HT1080 (cell line): ENCODE measurements around the gene LCN12. TPM values are rescaled to one million over a fixed set of nuclear protein-coding genes. Genes with fewer than 3 reads are reported as not detected.
A peak's percentile ranks its signal among the peaks of the same experiment; 100 is the strongest.
"Not testable (repeated sequence)": the region's sequence is repeated elsewhere in the genome, so short reads cannot be mapped to it uniquely, and the experiment has no call there.

Experiments
- DNase-seq: peaks from one replicate; pipeline ENCODE4 v3.0.0-alpha.2; 2015; ENCODE audit warnings: low read depth
- total RNA-seq: library from RNA; depleted of rRNA; stranded (reverse); fragments of >200 nt; shearing (Covaris generic); gene quantifications from 2 replicates; pipeline ENCODE4 v1.2.3, GENCODE V29; 2014

The LCN12 gene
- total RNA-seq, 1 experiment from 2014 or later = not detected

DNA sequence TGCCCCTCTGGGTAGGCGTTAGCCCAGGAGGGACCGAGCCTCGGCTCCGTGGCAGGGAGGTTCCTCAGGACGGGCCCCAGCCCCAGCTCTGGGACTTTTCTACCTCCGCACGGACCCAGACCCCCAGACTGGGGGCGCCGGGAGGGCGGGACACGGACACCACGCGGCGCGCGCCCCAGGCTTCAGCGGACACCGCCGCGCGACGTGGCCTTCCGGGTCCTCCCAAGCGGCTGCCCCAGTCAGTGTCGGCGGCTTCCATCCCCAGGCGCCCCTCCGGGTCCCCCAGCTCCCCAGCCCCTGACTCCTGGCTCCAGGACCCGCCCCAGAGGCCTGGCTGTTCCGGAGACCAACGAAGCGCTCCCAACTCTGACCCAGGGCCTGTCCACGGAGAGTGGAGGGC, 33.8 kb downstream of the LCN12 start:
- DNase-seq = no peak

DNA sequence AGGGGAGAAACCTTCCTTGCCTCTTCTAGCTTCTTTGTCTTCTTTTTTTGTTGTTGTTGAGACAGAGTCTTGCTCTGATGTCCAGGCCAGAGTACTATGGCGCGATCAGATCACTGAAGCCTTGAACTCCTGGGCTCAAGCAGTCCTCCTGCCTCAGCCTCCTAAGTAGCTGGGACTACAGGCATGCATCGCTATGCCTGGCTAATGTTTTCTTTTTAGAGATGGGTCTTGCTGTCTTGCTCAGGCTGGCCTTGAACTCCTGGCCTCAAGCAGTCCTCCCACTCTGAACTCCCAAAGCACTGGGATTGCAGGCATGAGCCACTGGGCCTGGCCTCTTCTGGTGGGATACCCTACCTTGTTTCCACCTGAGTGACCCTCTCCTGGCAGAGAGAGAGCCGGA, 36.8 kb downstream of the LCN12 start:
- DNase-seq = no peak

DNA sequence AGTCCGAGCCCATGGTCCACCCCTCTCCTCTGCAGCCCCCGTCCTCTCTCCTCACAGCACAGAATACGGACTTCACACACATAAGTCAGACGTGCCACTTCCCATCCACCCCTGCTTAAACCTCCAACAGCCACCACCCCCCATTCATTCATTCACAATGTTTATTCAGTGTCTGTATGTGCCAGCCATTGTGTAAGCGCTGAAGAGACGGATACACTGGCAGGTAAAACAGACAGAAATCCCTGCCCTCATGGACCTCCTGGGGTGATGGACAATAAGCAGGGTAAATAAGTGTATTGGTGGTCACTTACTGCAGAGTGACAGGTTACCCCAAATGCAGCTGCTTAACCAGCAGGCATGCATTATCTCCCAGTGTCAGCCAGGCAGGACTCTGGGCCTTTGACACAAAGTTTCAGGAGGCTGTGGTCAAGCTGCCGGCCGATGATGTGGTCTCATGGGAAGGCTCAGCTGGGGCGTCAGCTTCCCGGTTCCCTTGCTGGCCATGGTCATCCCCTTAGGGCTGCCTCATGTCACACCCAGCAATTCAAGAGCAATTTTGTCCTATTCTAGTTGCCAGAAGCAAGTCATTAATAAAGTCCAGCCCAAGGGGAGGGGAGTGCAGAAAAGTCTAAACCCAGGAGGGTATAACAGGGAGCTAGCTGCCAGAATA, 38.3 kb downstream of the LCN12 start:
- DNase-seq = no peak

DNA sequence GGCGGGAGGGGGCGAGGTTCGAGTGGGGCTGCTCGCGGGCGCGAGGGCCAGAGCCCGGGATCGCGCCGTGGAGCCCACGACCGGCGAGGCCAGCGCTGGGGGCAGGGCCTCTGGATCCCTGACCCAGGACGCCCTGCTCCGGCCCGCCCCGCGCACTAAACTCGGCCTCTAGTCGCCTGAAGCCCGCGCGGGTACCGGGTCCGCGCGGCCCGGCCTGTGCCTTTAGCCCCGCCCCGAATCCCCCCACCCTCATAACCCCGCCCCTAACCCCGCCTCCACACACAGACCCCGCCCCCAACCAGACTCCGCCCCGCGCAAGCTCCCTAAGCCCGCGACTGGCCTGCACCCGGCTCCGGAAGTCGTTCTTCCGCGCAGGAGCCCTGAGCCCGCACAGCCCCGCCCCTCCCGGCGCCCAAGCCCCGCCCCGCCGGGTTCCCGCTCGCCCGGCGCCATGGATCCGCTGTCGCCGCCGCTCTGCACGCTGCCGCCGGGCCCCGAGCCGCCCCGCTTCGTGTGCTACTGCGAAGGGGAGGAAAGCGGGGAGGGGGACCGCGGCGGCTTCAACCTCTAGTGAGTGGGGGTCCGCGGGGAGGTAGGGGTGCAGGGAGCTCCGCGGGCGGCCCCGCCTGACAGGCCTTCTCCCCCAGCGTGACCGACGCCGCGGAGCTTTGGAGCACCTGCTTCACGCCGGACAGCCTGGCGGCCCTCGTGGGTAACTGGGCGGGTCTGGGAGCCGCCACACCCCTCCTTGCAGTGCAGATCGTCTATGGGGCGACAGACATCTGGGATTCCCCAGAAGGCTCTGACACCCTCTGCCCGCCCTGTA, 40.1 kb downstream of the LCN12 start, which contains the start of gene PAXX:
Gene PAXX, plus strand, starts transcription at position 430 of the 826 bp plus-strand sequence. Its CDS starts 22 bp downstream, at position 452.
- peak; percentile 54 for DNase-seq

DNA sequence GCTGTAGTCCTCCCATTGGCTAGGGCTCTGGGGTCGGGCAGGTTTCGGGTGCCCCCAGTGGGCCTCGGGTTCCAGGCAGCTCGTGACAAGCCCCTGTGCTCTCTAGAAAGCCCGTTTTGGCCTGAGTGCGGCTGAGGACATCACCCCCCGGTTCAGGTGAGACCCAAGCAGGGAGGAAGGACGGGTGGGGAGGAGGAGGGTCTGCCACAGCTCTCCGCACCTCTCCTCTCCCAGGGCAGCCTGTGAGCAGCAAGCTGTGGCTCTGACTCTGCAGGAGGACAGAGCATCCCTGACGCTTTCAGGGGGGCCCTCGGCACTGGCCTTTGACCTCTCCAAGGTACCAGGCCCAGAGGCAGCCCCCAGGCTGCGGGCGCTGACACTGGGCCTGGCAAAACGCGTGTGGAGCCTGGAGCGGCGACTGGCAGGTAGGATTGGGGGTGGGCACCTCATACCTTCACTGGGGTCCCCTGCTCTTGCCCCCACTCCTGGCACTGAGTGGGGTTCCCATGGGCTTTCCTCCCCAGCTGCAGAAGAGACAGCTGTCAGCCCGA, 40.8 kb downstream of the LCN12 start:
- no peak for DNase-seq

DNA sequence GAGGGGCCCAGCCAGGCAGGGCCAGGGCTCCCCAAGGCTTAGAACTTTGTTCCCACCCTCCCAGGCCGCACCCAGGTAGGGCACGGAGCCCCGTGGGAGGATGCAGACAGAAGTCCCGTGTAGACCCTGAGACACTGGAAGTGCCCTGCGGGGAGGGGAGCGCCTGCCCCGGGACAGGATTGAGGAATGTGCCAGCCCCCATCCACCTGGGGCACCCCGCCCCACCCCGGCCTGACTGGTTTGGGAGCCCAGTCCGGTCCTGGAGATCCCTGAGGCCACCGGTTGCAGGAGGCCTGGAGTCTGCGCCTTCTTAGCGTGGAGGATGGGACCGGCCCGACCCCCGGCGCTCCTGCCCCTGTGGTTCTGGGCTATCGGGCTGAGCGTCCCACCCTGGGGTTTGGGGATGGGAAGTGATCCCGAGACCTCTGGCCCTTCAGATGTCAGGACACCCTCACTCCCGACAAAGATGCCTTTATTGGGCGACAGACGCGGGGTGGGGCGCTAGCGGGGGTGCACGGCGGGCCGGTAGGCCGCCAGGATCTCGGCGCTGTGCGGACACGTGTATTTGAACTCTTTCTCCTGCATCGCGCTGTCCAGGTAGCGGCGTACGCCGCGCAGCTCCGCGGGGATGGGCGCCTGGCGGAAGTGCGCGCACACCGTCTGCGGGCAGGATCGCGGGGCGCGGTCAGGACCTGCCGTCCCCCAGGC, 42.3 kb downstream of the LCN12 start:
- DNase-seq = no peak

DNA sequence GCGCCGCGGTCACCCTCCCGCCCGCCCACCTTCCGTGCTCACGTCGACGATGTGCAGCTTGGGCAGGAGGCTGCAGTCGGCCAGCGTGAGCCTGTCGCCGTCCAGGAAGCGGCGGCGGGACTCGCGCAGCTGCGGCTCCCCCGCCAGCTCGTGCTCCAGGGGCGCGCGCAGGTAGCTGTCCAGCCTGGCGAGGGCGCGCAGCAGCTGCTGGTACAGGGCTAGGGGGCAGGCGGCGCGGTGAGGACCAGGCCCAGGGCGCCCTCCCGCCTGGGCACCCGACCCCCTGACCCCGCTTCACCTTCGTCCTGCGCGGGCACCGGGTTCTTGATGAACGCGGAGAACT, 42.8 kb downstream of the LCN12 start:
- no peak for DNase-seq

DNA sequence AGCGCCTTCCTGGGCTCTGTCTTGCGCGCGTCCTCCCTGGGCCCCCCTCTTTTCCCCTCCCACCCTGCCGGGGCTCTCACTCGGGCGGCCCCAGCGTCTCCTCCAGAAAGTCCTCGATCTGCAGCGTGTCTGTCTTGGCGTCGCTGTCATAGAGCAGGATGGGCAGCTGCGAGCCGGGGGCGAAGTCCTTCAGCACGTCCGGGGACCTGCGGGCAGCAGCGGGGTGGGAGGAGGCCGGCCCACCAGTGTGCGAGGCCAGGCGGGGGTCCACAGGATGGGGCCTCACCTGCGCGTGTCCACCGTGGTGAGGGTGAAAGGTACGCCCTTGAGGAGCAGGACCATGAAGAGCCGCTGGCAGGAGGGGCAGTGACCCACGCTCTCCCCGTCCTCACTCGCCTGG, 43.3 kb downstream of the LCN12 start:
- no peak for DNase-seq

DNA sequence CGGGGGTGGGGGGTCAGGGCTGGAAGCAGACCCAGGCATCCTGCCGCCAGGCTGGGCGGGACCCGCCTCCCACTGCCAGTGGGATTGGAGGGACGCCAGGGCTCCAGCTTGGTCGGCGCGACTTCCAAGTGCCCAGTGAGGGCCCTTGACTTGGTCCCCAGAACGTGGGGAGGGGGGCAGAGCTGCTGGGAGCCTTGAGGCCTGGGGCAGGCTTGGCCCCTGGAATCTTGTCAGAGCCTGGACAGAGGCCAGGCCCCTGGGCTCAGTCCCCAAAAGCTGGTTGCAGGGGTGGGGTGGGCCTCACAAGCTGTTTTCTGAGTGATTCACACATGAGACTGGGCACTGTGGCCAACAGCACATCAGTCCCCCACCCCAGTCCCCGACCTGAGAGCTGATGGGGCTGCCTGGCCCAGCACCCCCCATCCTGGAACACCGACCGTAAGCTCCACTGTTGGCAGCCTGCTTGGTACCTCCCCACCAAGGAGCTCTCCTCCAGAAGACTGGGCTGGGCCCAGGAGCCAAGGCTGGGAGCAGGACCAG, 43.8 kb downstream of the LCN12 start:
- peak; percentile 29 for DNase-seq

DNA sequence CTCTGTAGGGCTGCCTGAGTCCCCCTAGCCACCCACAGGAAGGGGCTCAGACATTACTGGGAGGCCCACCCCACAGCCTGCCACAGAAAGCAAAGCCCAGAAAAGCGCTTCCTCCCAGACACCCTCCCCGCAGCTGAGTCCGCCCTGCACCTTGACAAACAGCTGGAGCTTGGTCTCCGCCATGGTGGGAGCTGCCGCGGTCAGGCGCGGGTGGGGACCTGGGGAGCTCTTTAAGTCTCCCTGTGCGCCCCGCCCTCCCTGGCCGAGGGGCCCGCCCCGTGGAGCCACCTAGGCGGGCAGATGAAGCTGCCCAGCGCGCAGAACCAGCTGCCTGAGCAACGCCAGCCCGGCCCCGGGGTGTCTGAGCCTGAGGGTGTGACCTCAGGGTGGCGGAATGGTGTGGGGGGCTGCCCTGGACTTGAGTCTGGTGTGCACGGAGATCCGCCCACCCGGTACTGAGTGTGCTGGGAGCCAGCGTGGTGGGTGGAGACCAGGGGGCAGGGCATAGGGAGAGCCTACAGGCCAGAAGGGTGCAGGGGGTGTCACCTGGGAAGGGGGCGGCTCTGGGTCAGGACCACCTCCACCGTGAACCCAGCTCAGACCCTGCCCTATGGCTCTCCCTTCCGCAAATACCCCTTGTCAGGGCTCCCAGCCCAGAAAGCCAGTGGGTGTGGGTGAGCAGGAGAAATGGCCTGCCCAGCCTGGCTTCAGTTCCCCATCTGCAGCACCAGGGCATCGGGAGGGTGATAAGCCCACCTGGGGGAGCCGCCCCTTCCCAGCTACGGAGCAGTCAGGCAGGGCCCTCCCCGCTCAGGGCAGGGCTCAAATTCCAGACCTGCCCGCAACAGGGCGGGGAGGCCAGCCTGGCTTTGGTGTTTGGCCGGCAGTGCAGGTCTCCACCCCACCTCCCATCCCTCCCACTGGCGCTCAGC, 44.6 kb downstream of the LCN12 start, which contains the start of gene CLIC3:
Gene CLIC3, minus strand, starts transcription at position 208 of the 932 bp plus-strand sequence. Its CDS starts 25 bp downstream, at position 183.
- peak; percentile 23 for DNase-seq

DNA sequence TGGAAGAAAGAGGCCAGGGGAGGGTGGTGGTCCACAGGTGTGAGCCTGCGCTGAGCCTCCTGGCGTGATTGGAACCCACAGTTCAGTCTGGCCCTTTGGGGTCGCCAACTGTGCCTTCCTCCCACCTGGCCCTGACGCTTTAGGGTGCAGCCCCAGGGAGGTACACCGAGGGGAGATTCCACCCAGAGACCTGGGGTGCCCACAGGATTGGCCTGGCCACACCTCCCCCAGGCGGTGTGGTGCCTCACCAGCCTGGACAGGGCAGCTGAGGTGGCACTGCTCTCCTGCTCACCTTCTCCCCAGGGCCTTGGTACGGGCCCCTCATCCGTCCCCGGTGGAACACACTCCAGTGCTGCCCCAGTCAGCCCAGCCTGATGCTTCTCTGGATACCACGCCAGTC, 45.3 kb downstream of the LCN12 start:
- no peak for DNase-seq

DNA sequence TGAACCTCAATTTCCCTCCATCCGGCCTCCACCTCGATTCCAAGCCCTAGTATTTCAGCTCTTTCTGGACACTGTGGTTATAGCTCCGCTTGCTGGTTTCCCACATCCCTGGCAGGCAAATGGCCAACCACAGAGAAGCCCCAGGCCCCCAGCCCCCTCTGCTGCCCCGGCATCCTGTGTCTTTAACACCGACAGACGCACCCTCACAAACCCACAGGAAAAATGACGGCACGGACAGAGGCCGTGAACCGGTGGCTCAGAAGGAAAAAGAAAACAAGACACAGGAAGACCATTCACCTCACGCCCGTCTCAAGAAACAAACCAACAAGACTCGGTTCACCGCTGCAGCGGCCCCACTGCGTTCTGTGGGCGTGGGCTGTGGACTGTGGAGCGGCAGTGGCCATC, 45.8 kb downstream of the LCN12 start:
- peak; percentile 60 for DNase-seq

DNA sequence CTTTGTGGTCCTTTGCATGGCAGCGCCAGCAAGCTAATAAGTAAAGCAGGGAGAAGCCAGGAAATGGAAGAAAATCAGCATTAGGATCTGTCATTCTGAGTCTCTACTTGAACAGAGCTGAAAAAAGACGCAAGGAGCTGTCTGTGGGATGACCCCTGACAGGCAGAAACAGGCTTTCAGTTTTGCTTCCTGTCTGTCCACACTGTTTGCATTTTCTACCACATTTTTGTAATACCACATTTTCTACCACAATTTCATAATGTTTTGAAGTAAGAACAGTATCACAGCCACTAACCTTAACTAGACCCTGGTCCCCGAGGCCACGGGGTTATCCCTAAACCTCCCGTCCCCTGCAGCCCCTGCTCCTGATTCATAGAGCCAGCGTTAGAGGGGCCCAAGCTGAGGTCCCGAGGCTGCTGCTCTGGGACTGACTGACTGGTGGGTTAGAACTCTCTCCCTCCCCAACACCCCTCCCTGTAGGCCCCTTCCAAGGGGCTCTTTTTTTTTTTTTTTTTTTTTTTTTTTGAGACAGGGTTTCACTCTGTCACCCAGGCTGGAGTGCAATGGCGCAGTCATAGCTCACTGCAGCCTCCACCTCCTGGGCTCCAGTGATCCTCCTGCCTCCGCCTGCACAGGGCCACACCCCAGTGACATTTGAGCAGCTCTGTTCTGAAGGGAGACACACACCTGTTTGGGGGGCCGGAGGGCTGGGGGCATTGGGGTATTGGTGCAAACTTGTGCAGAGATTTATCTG, 48.3 kb downstream of the LCN12 start:
- DNase-seq = peak; percentile 36

DNA sequence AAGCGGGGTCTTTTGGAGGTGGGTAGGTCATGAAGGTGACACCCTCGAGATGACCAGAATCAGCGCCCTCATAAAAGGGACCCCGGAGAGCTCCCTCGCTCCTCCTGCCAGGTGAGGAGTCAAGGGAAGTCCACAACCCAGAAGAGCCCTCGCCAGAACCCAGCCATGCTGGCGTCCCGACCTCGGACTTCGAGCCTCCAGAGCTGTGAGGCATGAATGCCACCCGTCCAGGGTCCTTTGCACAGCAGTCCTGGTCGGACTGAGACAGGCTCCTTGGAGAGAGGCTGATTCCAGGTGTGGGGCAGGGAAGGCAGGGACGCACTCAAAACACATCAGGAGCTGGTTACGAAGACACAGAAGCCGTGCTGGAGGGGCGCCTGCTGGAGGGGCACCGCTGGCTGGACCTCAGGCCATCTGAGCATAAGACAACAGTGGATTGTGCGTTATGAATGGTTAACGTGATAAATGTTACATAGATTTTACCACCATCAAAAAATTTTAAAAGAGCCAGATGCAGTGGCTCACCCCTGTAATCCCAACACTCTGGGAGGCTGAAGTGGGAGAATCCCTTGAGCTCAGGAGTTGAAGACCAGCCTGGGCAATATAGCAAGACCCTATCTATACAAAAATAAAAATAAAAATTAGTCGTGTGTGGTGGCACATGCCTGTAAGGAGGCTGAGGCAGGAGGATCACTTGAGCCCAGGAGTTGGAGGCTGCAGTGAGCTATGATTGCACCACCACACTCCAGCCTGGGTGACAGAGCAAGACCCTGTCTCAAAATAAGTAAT, 50.0 kb downstream of the LCN12 start:
- no peak for DNase-seq

DNA sequence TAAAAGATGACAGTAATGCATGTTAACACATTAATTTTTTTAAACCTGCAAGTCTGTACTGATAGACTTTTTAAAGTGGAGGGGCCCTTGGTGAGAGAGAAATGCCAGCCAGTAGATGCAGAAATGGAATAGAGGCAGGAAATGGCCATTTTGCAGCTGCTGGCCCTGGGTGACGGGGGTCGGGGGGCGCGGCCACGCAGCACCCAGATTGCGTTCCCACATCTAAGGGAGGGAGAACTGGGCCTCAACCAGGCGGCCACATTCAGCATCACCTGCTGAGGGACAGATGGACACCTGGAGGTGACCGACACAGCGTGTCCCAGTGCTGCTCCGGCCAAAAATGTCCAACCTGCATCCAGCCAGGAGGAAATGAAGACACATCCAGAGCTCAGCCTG, 50.6 kb downstream of the LCN12 start:
- DNase-seq = no peak

DNA sequence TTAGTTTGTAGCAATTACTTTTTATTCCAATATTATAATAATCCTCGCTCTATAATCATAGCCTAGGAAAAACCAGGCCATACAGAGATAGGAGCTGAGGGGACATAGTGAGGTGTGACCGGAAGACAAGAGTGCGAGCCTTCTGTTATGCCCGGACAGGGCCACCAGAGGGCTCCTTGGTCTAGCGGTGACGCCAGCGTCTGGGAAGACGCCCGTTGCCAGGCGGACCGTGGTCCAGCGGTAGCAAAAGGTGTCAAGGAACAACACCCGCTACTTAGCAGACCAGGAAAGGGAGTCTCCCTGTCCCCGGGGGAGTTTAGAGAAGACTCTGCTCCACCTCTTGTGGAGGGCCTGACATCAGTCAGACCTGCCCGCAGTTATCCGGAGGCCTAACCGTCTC, 52.2 kb downstream of the LCN12 start:
- not testable (repeated sequence) for DNase-seq
